HG03378 (cell line): ENCODE measurements around the gene RAD51B.
"Not testable (repeated sequence)": the region's sequence is repeated elsewhere in the genome, so short reads cannot be mapped to it uniquely, and the experiment has no call there.

Experiments used
- ATAC-seq: cut with Tn5 transposase; IDR thresholded peaks from one replicate; pipeline ENCODE4 v1.9.1; 2021; ENCODE audit warnings: mild to moderate bottlenecking, moderate library complexity; ENCODE audit not compliant: unreplicated experiment

The RAD51B gene

DNA sequence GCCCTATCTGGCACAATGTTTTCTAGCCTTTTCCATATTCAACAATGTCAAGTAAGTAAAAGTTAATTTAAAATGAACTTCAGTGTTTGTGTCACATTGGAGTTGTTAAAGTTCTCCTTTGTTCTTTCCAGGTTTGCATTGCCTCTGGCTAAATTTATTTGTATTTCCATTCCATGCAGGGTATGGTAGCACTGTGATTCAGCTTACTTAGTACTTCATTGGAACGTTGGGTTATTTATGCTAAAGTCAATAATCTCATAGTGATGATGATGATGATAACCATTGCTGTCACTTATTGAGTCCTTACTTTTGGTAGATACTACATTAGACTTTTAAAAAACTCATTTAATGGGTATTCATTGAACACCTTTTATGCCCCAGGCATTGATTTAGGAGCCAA, 286.9 kb downstream of the RAD51B start:
- ATAC-seq = no peak

- ATAC-seq = no peak
These were observed 287.3 kb downstream of the RAD51B start for GRCh38 chr14:68106905-68107304.

DNA sequence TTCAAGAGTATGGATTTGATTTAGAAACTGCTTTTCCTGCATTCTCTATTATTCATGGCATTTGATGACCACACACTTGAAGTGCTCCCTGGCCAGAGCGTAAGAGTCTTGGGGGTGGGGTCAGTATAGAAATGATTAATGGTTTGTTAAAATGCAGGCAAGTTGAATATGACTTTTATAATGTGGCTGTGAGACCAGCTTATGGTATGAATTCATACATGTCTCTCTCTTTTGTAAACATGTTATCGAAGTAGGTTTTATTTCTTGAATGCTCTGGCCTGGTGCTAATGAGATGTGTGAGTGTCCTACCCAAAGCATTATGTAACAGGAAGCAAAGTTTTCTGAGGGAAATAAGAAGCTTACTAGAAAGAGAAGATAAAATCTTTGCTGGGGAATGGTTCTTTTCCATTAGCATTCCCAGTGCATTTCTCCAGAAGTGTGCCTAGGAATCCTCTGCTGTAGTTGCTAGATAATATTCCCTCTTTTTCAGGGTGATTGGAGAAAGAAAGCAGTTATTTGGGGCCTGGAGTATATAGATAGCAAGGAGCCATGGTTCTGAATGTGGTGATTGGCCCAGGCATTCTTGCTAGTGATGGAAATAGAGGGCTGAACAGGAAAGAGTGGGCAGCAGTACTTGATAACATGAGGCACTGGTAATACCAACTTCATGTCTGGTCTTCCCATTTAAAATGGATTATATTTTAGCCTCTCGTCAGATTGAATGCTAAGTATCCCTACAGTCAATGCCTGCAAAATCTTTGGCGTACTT, 289.7 kb downstream of the RAD51B start:
- no peak for ATAC-seq

- no peak for ATAC-seq
These were observed 291.7 kb downstream of the RAD51B start for GRCh38 chr14:68111097-68111852.

GRCh38 chr14:68111853-68112270, 292.3 kb downstream of the RAD51B start:
- ATAC-seq = no peak

- no peak for ATAC-seq
These were observed 292.9 kb downstream of the RAD51B start for GRCh38 chr14:68112442-68112841.

DNA sequence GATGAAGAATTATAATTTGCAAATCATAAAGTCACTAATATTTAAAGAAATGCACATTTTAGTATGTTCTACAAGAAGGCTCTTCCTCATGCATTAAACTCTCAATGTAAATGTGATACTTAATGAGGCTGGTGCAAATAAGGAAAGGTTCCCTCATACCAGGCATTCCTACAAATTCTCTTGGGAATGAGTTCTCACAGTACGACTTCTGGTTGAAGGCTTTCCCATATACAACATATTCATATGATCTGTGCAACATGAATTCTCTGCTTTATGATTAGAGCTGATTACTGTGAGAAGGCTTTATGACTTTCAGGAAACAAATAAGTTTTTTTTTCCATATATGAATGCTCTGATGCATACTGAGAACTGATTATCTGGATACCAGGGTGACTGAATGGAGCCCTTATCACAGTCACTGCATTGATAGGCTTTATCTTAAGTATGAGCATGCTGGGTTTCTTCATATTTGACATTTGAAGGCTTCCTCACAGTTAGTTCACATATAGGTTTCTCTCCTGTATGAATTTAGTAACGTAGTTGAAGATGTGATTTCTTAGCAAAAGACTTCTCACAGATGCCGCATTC, 293.9 kb downstream of the RAD51B start:
- no peak for ATAC-seq

- not testable (repeated sequence) for ATAC-seq
These were observed 296.4 kb downstream of the RAD51B start for GRCh38 chr14:68115952-68116351.

DNA sequence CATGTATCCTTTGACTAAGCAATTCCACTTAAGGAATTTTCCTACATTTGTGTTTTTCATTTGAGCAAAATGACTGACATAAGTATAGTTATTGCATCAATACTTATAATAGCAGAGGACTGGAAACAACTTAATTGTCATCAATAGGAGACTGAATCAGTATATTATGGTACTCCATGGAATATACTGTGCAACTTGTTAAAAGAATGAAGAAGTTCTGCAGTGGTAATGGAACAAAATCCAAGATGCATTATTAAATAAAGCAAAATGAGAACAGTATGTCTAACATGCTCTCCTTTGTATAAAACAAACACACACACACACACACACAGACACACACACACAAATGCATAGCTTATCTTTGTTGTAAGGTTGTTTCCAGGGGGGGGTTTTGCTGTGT, 303.1 kb downstream of the RAD51B start:
- no peak for ATAC-seq

DNA sequence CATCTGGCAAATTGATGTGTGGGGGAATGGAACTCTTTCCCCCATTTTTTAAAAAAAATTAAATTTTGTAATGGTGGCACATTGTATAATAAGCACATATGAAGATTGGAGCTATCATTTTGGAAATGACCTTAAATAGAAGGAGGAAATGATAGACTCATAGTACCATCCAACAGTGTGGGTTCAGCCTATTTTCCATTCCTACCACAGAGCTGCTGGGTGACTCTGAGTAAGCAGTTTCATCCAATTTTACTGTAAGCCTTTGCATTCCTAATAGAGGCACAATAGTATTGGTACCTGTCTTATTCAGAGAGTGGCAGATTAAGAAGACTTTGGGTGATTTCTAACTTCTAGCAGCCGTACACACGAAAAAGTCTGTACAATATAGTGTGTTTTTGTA, 304.5 kb downstream of the RAD51B start:
- no peak for ATAC-seq

- ATAC-seq = no peak
These were observed 305.6 kb downstream of the RAD51B start for GRCh38 chr14:68124979-68125731.

DNA sequence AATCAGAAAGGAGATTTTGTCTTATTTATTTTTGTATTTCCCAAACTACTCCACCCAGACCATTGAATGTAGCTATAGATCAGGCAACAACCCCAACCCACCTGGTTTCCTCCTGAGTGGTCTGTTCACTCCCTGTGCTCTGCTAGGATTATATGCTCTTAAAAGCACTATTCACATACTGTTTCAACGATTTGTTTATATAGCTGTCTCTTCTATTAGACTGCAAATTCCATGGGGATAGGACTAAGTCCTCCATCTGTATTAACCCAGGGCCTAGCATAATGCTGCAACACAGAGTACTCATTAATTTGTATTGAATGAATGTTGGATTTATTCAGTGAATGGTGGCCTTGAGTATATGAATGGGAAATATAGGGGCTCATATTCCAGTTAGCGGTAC, 307.6 kb downstream of the RAD51B start:
- ATAC-seq = no peak

GRCh38 chr14:68131907-68132306, 312.3 kb downstream of the RAD51B start:
- no peak for ATAC-seq

GRCh38 chr14:68132563-68133121, 313.1 kb downstream of the RAD51B start:
- no peak for ATAC-seq

DNA sequence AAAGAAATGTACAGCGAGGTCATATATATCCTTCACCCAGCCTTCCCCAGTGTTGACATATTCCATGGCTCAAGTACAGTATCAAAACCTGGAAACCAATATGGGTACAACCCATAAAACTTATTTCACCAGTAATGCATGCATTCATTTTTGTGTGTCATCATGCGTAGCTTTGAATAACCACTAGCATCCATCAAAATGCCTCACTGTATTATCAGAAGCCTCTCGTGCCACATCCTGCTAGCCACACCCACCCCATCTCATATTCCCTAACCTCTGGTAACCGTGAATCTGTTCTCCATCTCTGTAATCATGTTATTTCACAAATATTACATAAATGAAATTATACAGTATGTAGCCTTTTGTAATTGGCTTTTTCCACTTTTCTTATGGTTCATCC, 314.3 kb downstream of the RAD51B start:
- ATAC-seq = no peak

DNA sequence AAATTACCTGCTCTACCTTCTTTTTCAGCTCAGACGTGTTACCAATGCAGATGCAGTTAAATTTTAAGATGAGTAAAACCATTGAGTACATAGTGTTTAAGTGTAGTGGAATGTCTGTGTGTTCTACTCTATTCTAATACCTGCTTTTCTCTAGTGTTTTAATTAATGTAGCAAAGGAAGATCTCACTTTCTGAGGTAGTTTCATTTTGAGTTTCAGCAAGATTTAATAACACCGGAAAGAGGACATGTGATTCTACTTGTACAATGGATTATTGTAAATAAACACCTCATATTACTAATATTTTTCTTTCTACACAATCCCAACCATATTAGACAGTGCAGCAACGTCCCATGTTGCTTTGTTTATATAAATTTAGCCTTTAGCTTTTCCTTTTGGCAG, 315.4 kb downstream of the RAD51B start:
- ATAC-seq = no peak

GRCh38 chr14:68135566-68135965, 316.0 kb downstream of the RAD51B start:
- ATAC-seq = no peak

DNA sequence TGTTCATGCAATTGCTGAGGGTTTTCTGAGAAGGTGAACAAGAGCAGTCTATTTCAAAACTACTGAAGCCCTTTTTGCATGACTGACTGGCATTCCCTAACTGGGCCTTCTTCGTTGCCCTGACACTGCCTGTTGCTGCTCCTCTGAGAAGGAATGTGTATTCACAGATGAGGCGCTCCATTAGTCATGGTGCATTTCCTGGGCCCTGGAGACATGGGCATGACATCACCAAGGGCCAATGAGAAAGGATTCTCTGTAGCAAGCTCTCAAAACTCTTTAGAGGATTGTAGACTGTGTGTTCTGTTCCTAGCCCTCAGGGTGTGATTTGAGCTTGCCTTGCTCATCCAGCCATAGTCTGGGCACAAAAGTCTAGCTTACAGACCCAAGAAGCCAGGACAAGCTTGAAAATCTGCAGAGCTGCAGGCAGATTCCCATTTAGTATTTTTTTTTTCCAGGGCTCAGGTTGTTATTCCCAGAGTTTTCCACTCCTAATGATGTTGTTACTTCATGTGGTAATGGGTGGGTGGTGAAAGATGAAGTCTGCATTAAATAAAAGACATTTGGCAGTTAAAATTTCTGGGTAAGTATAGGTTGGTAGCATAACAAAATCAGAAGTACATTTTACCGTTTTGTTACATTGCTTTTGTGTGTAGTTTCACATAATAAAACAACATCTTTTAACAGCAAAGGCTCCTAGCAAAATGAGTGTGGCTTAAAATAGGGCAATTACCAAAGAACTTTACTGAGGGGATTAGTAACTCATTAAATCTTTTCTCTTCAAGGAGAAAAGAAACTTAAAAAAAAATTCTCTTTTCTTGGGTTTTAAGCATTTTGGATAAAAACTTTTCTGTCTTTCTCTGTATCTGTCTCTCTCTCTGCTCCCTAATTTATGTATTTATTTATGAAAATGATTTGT, 318.4 kb downstream of the RAD51B start:
- ATAC-seq = no peak

GRCh38 chr14:68139431-68140075, 320.0 kb downstream of the RAD51B start:
- no peak for ATAC-seq
